CD1c-positive myeloid dendritic cell (primary cell): ENCODE data around the gene FNDC5.

Source experiments
- DNase-seq: peaks from one replicate; pipeline ENCODE4 v3.0.0-alpha.2; 2016; ENCODE audit errors: extremely low spot score

The FNDC5 gene

DNA sequence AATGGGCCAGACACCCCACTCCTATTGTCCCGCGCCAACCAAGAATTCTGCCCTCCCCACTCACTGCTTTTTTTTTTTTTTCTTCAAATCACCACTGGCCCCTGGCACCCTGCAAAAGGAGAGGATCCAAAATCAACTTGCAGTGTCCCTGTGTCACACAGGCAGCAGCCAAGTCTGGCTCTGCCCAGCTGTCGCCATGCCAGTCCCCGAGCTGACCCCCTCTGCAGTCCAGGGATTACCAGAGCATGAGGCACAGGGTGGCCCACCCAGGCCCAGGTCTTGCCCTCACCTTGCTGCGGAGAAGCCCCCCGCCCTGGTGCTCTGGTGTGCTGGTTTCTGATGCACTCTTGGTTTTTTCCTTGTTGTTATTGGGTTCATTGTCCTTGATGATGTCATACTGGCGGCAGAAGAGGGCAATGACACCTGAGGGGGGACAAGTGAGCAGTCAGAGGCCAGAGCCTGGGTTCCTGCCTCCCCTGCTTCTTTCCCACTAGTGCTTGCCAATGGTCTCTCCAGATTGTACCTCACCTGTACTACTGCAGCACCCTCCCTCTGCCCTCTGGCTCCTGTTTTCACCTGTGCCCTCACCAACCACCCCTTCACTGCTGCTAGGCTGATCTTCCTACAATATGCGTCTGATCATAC, 6.2 kb downstream of the FNDC5 start:
- no peak for DNase-seq

DNA sequence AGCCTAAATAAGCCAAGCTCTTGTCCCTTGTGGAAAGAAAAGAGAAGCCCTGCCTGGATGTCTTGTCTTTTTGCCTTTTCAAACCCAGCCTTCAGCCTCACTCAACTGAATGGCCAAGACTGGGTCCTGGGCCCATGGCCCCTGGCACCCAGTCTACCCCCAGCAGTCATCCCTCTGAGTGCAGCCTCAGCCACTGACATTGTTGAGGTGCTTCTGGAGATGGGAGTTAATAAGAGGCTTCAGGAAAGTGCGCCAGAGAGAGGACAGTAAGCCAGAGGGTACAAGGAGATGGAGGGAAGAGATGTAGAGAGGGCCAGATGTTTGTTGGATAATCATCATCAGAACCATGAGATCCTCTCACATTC, 6.8 kb downstream of the FNDC5 start:
- DNase-seq, result no peak

DNA sequence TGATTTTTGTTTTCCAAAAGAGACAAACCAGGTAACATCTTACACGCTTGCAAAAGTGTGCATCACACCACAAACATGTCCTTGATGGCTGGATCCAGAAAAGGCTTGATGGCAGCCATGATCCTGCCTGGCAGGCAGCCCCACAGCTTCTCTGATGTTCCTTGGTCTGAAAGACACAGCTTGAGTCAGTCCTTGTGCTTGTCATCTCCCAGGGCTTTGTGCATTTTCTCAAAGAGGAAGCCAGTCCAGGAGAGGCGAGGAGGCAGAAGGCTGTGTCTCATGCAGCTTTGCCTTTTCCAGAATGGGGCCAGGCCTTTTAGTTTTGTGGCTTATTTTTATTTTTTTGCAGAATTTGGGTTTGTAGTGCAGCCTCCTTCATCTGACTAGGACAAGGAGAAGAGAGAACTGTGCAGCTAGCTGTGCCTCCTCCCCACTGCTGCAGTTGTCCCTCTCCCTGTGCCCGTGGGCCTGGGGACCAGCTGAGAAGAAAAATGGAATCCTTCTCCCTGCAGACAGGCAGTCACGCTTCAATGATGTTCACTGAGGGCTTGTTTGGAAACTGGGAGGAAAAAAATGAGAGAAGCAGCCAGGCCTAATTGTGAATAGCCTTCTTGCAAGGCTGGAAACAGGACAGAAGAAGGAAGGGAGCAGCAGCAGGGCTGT, 7.4 kb downstream of the FNDC5 start:
- DNase-seq, result no peak

DNA sequence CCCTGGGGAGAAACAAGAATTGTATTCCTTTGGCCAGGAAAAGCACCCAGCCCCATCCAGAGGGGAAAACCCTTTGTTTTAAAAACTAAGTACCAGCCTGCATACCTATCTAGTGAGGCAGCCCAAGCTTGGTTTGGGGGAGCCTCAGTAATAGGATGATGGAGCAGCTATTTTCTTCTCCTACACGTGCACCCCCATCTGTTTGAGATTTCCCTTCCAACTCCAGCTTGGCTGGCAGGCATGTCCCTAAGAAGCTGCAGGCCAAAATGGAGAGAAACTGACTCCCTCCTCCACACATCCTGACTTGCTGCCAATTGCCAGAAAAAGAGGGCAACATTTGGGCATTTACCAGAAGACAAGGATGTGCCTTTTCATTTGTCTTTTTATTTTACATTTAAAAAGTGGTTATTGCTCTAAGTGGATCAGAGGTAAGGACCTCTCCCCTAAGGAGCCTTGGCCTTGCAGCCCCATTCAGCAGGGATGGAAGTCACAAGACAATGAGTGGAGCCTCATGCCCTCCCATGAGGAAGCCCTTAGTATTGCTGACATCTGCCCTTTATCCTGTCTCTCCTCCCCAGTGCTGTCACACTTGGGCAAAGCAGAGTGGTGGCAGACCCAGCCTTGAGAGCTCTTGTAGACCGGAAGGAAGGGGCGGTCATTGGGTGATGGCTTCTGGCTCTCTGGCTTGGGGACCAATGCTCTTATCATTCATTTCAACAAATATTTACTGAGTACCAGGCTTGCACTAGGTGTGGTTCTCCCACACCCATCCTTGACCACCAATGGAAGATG, 8.6 kb downstream of the FNDC5 start:
- no peak for DNase-seq

DNA sequence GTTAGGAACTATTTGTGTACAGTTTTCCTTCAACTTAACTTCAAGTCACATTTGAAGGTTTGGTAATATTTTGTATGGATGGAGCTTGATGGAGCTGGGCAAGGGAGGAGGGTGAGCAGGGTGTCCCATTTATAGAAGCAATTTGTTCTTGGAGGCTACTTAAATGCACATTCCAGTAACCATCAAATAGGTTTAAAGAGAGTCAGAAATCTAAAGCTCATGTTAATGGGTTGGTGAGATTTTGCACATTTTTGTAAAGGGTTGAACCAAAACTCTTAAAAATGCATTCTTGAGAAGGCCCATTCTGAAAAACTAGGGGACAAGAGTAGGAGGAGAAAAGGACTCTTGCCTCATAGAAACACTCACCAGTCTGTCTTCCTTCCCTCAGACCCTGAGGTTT, 10.1 kb downstream of the FNDC5 start:
- no peak for DNase-seq

DNA sequence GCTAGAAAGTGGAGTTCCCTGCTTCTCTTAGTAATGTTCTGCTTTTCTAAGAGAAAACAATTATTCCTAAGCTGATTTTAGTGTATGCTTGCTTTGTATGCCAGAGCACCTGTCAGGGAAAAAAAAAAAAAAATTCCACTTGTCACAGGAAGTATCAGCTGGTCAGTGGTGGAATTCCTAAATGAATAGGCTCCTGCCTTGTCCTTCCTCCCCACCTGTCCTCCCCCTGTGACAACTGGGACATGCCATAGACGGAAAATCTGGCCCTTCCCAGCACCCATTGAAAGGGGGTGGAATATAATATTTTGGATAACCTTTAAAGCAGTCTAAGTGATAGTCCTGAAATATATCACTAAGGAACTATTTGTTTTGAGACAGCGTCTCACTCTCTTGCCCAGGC, 10.8 kb downstream of the FNDC5 start:
- no peak for DNase-seq

DNA sequence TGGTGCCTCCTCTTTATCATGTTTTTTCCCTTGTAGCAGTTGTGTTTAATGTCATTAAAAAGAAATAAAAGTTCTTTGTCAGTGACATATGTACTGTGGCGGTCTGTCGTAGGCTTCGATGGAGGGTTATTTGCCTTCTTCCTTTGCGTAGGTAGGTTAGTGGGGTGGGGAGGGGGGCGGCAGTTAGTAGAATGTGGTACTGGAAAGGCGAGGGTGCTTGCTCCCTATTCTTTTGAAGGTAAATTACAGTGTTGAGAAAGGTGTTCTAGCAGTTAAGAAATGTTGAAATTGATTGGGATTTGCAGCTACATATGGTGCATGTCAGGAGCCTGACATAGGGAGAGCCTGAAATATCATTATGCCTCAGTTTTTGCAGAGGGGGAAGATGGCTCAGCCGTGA, 11.9 kb downstream of the FNDC5 start:
- no peak for DNase-seq

DNA sequence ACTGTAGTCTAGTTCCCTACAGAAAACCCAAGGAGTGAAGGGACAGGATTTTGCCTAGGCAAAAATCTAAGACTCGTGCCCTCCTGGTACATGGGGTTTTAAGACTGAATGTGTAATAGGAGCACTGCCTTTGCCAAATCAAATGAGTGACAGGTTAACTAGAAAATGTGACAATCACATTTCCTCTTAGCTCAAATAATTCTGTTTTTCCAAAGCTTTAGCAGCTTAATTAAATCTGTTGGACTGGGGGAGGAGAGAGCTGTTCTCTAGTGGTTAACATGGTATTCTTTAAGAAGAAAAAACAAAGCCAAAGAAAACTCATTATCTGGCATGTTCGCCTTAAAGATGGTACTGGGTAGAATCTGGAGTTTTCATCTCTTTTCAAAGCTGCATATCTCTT, 12.6 kb downstream of the FNDC5 start:
- DNase-seq, result no peak

DNA sequence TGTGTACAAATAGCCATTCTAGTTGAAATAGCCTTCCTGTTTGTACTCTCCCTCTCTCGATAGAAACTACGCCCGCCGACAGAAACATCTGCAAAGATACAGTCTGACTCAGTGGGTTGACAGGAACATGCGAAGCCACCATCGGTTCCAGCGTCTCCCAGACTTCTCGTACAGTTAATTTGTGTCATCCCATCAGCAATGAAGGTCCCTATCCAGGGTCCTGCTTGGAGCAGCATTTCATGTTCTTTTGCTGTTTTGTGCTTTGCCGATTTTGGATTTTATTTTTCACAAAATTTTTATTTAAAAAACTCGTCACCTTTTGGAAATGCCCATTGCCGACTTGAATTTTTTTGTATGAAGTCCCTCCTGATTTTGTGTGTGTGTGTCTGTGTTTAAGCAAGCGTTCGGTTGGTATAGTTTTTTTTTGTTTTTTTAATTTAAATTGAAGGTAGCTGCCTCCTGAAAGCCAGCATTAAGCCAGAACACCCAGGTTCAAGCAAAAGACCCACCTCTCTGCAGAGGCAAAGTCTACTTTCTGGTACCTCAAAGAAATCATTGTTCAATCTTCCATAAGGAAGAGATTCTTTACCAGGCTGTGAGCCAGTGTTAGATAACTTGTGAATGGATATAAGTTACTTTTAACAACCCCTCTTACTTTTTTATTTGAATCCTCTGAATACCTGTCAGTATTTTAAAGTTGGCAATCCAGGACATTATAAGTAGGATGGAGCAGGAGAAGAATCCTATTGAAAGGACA, 14.7 kb downstream of the FNDC5 start:
- no peak for DNase-seq

DNA sequence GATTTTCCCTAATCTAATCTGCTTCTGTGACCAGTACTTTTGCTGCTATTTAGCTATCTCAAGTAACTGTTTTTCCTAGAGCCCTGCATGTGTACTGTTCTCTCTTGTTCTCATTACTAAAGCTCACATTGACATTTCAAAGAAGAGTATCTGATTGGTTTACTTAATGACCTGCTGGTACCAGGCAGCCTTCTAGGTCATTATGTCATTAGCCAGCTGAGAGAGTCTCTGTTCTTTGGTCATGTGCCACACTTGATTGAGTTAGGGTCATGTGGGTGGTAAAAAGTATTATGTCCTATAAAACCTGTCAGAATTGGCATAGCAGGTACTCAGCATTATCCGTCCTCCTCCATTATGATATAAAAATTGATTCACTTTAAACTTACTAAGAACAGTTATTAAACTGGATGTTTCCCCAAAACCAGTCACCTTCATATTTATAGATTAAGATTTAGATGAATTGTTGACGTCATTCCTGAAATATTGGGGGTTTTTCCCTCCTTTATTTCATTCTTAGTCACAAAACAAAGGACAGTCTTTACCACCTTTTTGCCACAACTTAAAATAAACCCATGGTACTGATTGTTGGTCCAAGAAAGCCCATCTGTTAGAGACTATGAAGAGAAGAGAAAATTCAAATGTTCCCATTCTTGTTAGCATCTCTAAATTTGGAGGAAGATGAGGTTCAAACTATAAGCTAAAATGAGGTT, 22.2 kb downstream of the FNDC5 start:
- no peak for DNase-seq

DNA sequence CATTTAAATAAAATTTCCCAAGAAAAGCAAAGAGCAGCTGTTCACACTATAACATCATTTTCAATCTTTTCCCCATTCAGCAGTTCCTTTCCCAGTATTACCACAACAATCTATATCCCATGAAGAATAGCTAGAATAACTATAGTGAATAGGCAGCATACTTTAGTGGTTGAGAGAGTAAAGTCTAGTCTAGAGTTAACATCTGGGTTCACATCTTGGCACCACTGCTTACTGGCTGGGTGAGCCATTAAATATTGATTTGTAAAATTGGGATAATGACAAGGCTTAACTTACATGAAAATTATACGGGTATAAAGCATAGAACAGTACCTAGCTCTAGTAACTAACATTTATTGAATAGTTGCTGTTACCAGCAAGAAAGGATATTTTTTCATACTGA, 38.8 kb downstream of the FNDC5 start:
- no peak for DNase-seq

DNA sequence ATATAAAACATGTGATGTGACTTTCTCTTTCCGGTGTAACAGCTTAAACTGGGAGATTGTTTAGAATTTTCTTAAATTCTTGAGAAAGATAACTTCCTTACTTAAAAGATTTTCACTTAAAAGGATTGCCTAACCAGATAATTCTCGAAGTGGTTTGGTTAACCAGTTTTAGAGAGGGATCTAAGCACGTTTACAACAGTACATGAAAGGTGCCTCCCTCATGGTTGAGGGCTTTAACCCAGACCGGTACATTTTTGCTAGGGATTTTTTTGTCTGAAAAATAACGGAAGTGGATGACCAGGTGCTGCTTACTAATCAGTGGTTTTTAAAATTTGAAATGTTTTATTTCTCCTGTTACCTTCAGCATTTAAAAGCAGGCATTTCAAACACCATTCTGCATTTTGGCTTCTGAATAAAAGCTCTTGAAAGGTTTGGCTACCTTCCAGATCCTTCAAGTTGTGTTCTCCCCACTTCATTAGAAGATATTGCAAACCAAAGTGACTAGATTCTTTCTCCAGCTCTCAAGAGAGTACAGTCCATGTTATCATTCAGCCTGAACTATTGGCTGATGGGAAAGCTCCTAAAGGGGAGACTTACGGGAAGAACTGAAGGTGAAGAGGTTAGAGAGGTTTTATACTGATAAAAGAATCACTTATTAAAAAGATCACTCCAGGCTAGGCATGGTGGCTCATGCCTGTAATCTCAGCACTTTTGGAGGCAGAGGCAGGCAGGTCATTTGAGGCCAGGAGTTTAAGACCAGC, 40.4 kb downstream of the FNDC5 start:
- no peak for DNase-seq

DNA sequence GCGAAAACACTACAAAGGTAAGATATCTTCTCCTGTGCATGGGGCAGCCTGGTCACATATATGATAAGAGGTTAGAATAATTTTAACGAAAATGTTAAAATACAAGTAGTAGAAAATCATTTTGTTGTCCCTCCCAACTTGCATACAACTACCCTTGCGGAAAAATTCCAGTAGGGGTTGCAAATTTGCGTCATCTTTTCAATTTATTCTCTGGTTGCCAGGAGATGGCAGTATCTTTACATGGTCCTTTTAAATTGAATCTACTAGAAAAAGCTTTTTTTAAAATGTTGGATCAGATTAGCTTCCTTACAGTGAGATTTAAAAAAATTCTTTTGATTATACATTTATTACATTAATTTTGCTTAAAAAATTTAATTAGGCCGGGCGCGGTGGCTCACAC, 42.4 kb downstream of the FNDC5 start:
- peak; percentile 12 for DNase-seq

DNA sequence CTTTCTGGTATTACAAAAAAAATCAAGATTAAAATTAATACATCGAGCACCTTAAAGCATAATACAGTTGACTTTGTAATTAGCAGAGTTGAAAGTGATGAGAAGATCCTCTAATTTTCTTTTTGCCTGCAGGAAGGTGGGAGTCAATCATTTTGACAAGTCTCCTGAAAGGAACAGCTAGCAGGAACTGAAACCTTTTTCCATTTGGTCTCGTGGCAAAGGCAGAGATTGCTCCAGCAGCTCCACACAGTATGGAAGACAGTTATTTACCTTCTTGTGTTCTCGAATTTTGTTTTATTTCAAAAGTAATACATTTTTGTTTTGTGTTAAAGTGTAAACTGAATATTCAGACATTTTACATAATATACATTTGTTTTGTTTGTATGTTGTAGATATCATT, 45.5 kb downstream of the FNDC5 start:
- DNase-seq, result peak; percentile 62

DNA sequence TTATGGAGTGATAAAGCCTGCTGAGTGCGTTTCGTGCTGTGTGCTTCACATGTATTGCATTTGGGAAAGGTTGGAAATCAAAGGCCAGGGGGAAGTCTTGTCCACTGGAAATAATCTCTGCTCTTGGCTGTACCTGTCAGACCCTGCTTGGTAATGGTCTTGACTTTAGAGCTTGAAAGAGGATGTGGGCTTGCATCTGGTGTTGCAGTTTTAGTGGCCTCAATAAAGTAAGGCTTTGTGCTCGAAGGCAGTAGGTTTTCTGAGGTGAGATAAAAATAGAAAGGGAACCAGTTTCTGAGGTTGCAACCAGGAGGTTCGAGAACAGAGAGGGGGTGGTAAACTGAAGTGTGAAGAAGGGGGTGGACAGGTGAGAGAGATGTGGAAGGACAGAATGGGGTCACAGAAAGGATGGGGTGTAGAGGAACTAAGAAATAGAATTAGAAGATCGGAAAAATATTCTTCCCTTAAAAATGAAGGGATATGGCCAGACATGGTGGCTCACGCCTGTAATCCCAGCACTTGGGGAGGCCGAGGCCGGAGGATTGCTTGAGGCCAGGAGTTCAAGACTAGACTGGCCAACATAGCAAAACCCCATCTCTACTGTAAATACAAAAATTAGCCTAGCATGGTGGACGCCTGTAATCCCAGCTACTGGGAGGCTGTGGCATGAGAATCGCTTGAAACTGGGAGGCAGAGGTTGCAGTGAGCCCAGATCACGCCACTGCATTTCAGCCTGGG, 51.7 kb downstream of the FNDC5 start:
- peak; percentile 20 for DNase-seq

DNA sequence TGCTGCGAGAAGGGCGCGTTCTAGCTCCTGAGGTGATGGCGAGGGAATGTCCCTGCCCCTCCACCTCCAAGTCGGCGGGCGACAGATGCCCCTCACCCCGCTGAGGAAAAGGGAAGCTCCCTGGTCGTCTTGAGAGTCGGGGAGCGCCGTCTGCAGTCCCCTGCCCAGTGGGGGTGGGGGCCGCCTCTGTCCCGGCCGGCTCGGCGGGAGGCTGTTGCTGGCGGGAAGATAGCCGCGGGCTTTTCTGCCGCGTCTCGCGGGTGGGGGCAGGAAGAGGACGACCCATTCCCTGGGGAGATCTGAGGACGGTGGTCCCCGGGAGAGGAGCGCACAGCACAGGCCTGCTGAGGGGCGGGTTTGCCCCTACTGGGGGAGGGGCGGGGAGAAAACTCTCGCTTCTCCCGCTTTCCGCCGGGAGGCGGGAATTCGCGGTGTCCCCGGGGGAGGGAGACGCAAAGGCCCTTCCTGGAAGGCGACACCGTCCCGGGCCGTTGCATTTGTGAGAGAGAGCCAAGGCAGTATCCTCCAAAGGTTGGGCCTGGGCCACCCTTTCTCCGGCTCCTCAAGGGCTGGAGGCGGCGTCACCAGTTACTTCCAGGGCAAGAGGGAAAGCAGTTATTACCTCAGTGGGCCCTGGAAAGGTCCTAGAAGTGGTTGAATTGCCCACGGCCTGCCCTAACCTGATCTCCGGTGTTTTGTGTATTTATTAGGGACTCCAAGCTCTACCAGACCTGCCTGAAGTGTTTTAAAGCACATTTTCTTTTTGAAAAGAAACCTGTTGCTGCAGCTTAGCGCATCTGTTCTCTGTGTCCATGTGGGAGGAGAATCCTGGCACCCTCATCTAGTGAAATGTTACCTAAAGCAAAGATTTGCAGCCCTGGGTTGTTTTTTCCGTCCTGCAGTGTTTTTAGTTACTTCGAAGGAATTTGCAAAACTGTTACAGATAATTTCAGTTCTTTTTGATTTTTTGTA, 52.6 kb downstream of the FNDC5 start:
- DNase-seq, result peak; percentile 57

DNA sequence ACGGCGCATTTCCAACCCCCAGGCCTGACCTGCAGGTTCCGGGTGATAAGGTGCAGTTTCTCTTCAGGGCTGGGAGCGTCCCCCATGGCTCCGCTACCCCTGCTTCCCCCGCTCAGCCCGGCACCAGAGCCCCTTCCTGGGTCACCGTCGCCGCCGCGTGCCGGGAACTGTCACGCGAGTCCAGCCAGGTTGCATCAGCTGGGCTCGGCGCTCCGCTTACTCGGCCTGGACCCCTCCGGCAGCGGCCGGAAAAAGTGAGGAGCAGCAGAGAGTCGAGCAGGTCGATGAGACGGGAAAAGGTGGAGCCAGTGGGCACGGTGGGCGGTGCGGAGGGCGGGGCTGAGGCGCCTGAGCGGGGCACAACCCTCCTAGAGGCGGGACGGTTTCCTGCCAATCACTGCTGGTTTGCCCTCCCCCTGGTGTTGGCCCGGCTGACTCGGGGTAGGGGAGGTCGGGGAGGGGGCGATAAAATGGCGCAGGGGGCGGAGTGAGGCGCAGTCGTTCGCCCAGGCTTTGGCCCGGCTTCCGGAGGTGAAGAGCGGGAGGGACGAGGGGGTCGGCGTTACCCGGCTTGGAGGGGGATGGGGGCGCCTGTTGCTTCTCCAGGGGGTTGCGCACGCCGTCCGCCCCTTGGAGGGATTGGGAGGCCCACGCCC, 53.4 kb downstream of the FNDC5 start, which contains the start of the genes S100PBP and YARS1:
TSS of gene S100PBP (plus strand) at position 495 of the 656 bp plus-strand sequence. CDS start 8,447 bp downstream, outside the sequence.
TSS of gene YARS1 (minus strand) at position 200 of the 656 bp plus-strand sequence. CDS start at position 86, 114 bp downstream.
- DNase-seq, result peak; percentile 99

DNA sequence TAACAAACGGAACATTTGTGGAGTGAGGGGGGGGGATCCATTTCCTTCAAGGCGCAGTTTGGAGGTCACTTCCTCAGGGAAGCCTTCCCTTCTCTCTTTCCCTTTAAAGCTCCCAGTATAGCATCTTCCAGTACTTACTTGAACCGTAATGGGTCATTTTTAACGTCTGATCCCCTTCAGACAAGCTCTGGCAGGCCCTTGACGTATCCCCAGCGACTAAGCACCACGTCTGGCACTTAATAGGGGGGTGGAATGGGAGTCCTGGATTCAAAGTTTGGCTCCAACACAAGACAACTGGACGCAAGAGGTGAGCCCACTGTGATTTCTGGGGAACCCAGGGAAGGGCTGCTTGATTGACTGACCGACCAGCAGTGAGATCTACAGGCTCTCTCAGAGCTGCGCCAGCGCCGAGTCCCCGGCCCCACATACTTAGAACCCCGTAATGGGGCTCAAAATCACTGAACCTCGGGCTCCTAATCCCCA, 54.0 kb downstream of the FNDC5 start:
- DNase-seq, result peak; percentile 52
